Aorta (tissue), 5 donors: ENCODE data around the gene MEIS1. TPM values are rescaled to one million over a fixed set of nuclear protein-coding genes. Genes with fewer than 3 reads are reported as not detected.

Experiments used
- ATAC-seq: fragments of 200-7000 bp; cut with Tn5 transposase; one replicate; pipeline ENCODE4 v1.9.1; 2022; ENCODE audit warnings: moderate library complexity; ENCODE audit not compliant: low FRiP score
- DNase-seq, 2 donors: peaks; one replicate each; pipeline ENCODE4 v3.0.0-alpha.2; 2020
- H3K27ac ChIP-seq, 2 donors: one replicate each; pipeline ENCODE4 v1.5.1; 2013; ENCODE audit warnings: low read length in 2 of 2, mild to moderate bottlenecking in 2 of 2, moderate library complexity in 2 of 2, control low read depth in 1 of 2, inconsistent platforms in 1 of 2, low read depth in 1 of 2
- H3K27me3 ChIP-seq, 2 donors: one replicate each; pipeline ENCODE4 v1.6.1; 2013; ENCODE audit warnings: control low read depth in 1 of 2, low read length in 1 of 2, mild to moderate bottlenecking in 1 of 2, moderate library complexity in 1 of 2; ENCODE audit not compliant: insufficient read depth in 2 of 2, control insufficient read depth in 1 of 2
- H3K36me3 ChIP-seq, 2 donors: one replicate each; pipeline ENCODE4 v1.6.1; 2013; ENCODE audit warnings: control low read depth in 1 of 2, low read length in 1 of 2, mild to moderate bottlenecking in 1 of 2; ENCODE audit not compliant: insufficient read depth in 2 of 2, control insufficient read depth in 1 of 2
- H3K4me1 ChIP-seq, 2 donors: one replicate each; pipeline ENCODE4 v1.6.1; 2013; ENCODE audit warnings: low read length in 2 of 2, control low read depth in 1 of 2, mild to moderate bottlenecking in 1 of 2, moderate library complexity in 1 of 2; ENCODE audit not compliant: insufficient read depth in 2 of 2, control insufficient read depth in 1 of 2
- H3K4me3 ChIP-seq, 2 donors: one replicate each; pipeline ENCODE4 v1.5.1; 2013; ENCODE audit warnings: low read length in 2 of 2, control low read depth in 1 of 2, mild to moderate bottlenecking in 1 of 2
- H3K9me3 ChIP-seq: one replicate; pipeline ENCODE4 v1.6.1; 2013; ENCODE audit warnings: mild to moderate bottlenecking, low read length; ENCODE audit not compliant: control insufficient read depth
- WGBS, 2 donors: extraction: QIAGEN DNeasy Blood & Tissue Kit; methylation state at CpG; one replicate each; pipeline ENCODE4 v1.1.7; 2013; 5-methylcytosine and 5-hydroxymethylcytosine counted together
- intact Hi-C, 2 donors: fragments of 100-400 bp; cut with DNase I; formaldehyde crosslinking; loops; one replicate each; pipeline versions ENCODE4 v1.14.2 to v1.15.0; 2022
- polyA plus RNA-seq, 2 donors: library from polyadenylated mRNA; stranded (reverse); fragments of 200-250 nt; gene quantifications; one replicate each; pipeline ENCODE4 v1.2.3, GENCODE V29; 2013
- total RNA-seq, 2 donors: library from RNA; stranded (reverse); fragmentation: NEBNext Ultra II Directional; extraction: Animal tissue kit (Norgen Biotek cat#: 25700); gene quantifications; one replicate each; pipeline ENCODE4 v1.2.1, GENCODE V29; 2021
- donor health status: healthy with polysubstance abuse.
- donor health status: Bipolar disorder and iron deficiency.
- donor health status: DM: no; HTN: no; CAD: no.
- donor health status: DM: no; HTN: no; CAD: no.
- donor health status: DM: yes; HTN: yes; CAD: no.

Gene MEIS1
- total and polyA plus RNA-seq, 4 donors, result 7.6 to 76.6 (median 33.5) TPM

DNA sequence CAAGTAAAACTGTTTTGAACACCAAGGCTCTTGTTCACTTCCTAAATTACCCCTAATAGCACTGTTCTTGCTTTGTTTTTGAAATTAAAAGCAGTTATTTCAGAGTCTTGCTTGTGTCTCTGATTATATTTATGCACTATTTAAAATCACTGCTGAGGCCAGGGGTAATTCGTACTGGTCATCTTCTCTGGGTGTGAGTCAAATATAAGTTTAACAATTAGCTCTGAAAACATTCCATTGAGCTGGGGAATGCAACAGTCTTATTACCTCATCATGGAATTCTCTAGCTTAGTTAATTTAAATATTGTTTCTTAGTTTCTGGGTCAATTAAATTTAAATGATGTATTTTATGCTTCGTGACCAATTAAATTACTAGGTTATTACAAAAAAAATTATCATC, 135.0 kb downstream of the MEIS1 start:
- Histone ChIP-seq H3K36me3 (peaks cover 0 to 2% of the 10 kb centered on the region in 2 donors), H3K9me3 (no peaks in the 10 kb centered on the region), H3K27ac (no peak overlapping the region), H3K27me3 (no peaks in the 10 kb centered on the region), H3K4me3 (no peak overlapping the region), H3K4me1 (no peaks in the 10 kb centered on the region)
- ATAC-seq (no peak), DNase-seq (no peak)
- intact Hi-C loops, result loop anchor here (5.0 to 10.0 kb wide), 4 partner anchors 73 to 1465 kb away; no protein-coding TSS in a partner anchor
- 55 to 56% methylated on average over 2 of the region's 2 CpGs for WGBS, 2 donors

DNA sequence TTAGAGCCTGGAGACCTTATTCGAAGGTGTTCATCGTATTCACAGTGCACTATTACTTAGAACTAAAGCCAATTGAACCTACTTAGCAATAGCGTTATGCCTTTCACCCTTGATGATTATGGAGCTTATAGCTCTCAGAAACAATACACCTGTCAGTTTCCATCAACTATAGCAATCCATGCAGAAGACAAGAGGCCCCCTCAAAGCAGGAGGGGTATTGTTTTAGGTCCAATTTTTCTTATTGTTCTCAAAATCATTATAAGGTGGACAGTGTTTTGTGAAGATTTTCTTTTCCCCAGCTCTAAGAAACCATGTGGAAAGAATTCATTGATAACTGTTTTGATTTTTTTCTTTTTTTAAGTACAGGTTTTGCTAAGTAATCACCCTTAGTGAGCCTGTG, 135.5 kb downstream of the MEIS1 start:
- DNase-seq (no peak), ATAC-seq (no peak)
- no peaks in the 10 kb centered on the region for H3K9me3 ChIP-seq
- H3K36me3 ChIP-seq, result peaks cover 0 to 2% of the 10 kb centered on the region in 2 donors
- H3K27me3 ChIP-seq, result no peaks in the 10 kb centered on the region
- H3K4me1 ChIP-seq, result no peaks in the 10 kb centered on the region
- intact Hi-C loops, result loop anchor here (5.0 to 10.0 kb wide), 4 partner anchors 73 to 1464 kb away; no protein-coding TSS in a partner anchor
- WGBS, 2 donors, result 86 to 88% methylated on average over 3 of the region's 3 CpGs
- no peak overlapping the region for H3K4me3 ChIP-seq
- H3K27ac ChIP-seq, result no peak overlapping the region

DNA sequence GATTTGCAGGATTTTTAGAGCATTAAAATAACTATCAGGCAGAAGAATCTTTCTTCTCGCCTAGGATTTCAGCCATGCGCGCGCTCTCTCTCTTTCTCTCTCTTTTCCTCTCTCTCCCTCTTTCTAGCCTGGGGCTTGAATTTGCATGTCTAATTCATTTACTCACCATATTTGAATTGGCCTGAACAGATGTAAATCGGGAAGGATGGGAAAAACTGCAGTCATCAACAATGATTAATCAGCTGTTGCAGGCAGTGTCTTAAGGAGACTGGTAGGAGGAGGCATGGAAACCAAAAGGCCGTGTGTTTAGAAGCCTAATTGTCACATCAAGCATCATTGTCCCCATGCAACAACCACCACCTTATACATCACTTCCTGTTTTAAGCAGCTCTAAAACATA, 137.0 kb downstream of the MEIS1 start:
- 76 to 80% methylated on average over 6 of the region's 6 CpGs for WGBS, 2 donors
- ATAC-seq (no peak), DNase-seq (no peak)
- Histone ChIP-seq H3K27me3 (no peaks in the 10 kb centered on the region), H3K9me3 (no peaks in the 10 kb centered on the region), H3K27ac (no peak overlapping the region), H3K4me1 (no peaks in the 10 kb centered on the region), H3K4me3 (no peak overlapping the region), H3K36me3 (peaks cover 0 to 2% of the 10 kb centered on the region in 2 donors)
- intact Hi-C loops, result loop anchor here (5.0 to 10.0 kb wide), 4 partner anchors 75 to 1463 kb away; no protein-coding TSS in a partner anchor

DNA sequence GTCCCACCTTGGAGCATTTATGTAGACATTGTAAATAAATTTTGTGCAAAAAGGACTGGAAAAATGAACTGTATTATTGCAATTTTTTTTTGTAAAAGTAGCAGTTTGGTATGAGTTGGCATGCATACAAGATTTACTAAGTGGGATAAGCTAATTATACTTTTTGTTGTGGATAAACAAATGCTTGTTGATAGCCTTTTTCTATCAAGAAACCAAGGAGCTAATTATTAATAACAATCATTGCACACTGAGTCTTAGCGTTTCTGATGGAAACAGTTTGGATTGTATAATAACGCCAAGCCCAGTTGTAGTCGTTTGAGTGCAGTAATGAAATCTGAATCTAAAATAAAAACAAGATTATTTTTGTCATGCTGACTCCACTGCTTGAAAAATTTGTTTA, 137.5 kb downstream of the MEIS1 start:
- Histone ChIP-seq H3K4me3 (no peak overlapping the region), H3K4me1 (no peaks in the 10 kb centered on the region), H3K36me3 (peaks cover 0 to 2% of the 10 kb centered on the region in 2 donors), H3K27me3 (no peaks in the 10 kb centered on the region), H3K27ac (no peak overlapping the region), H3K9me3 (no peaks in the 10 kb centered on the region)
- DNase-seq (no peak), ATAC-seq (no peak)
- 62 to 69% methylated on average over 3 of the region's 3 CpGs for WGBS, 2 donors
- intact Hi-C loops, result loop anchor here (5.0 to 10.0 kb wide), 4 partner anchors 75 to 1462 kb away; no protein-coding TSS in a partner anchor

DNA sequence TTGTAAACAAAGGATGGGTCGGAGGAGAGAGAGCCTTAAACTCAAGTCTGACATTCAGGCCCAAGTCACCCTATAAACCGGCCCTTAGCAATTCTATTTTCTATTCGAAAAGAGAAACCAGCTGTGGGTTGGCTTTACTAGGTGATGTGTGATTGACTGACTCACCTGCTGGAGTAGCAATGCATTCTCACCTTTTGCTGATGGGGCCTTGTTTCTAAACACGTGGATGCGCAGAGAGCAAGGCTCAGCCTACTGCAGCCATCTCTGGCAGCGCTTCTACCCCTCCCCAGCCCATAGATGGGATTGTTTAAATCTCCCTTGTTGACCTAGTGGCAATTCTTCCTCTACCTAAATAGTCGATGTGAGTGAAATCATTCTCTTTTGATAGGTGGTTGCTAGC, 138.5 kb downstream of the MEIS1 start:
- intact Hi-C loops, result loop anchor here (5.0 to 10.0 kb wide), 4 partner anchors 76 to 1461 kb away; no protein-coding TSS in a partner anchor
- Histone ChIP-seq H3K4me3 (no peak overlapping the region), H3K36me3 (peaks cover 0 to 2% of the 10 kb centered on the region in 2 donors), H3K27ac (no peak overlapping the region), H3K9me3 (no peaks in the 10 kb centered on the region), H3K4me1 (no peaks in the 10 kb centered on the region), H3K27me3 (no peaks in the 10 kb centered on the region)
- ATAC-seq (no peak), DNase-seq (no peak)
- WGBS, 2 donors, result 69 to 71% methylated on average over 7 of the region's 7 CpGs

DNA sequence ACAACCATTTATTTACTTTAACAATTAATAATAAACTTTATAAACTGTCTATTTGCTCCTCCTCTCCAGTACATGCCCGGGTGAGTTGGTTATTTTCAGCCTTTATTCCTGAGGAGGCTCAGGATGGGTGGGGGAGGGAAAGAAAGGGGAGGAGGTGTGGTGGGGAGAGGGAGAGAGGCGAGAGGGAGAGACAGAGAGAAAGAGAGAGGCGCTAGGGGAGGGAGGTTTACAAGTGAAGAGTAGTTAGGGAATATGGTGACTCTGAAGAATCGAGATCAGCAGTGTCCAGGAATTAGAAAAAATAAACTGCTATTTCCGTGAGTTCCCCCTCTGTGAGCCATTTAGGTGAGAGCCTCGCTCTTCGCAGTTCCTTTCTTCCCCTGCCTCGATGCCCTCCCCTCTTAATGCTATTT, 138.9 kb downstream of the MEIS1 start:
- ATAC-seq, result no peak
- no peaks in the 10 kb centered on the region for H3K27me3 ChIP-seq

DNA sequence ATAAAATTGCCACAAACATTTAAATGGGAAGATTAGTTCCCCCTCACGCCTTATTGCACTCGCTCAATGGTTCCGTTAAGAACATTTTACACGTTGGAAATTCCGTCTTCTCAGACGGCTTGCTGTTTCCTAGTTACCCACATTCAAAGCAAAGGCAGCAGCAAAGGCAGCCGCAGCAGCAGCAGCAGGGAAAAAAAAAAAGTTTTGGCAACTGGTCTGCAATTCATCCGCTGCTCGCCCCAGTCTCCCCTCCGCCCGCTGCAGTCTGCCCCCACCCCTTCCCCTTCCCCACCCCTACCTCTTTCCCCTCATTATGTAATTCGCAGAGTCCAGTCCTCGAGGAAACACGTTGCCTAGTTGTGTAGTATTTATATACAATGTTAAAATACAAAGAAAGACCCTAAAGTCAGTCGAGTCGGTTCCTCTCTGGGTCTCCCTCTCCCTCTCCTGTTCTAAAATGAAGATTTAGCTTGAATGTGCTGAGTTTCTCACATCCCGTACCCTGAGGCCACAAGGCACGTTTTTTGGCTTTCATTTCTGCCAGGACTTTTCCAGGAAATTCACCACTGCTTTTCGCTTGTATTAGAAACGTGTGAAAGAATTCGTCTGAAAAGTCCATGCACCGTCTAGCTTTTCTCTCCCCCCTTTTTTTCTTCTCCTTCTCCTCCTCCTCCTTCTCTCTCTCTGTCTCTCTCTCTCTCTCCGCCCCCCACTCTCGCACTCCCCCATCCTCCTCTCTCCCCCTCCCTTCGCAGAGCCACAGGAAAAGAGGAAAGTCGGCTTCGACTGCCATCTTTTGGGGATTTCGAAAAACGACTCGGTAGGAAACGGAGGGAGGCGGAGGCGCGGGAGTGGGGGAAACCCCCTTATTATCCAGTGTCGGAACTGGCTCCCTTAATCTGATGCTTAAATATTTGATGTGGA, 140.0 kb downstream of the MEIS1 start:
- Histone ChIP-seq H3K27me3 (no peaks in the 10 kb centered on the region), H3K4me3 (peak overlapping the region; percentile 50 to 71), H3K4me1 (no peaks in the 10 kb centered on the region), H3K36me3 (peaks cover 0 to 2% of the 10 kb centered on the region in 2 donors), H3K27ac (peak overlapping the region; percentile 61 to 94), H3K9me3 (no peaks in the 10 kb centered on the region)
- peak; percentile 82 to 85 for DNase-seq
- 0 to 1% methylated on average over 32 to 35 of the region's 35 CpGs for WGBS, 2 donors
- peak; percentile 80 for ATAC-seq
- intact Hi-C loops, result loop anchor here (1.0 to 10.0 kb wide), 9 partner anchors 78 to 1460 kb away; no protein-coding TSS in a partner anchor

More for the DNA sequence above, 138.9 kb downstream of the MEIS1 start:
- no peaks in the 10 kb centered on the region for H3K4me1 ChIP-seq
- DNase-seq, result no peak
- H3K27ac ChIP-seq, result no peak overlapping the region
- intact Hi-C loops, result loop anchor here (2.0 to 10.0 kb wide), 5 partner anchors 77 to 1461 kb away; no protein-coding TSS in a partner anchor
- peaks cover 0 to 2% of the 10 kb centered on the region in 2 donors for H3K36me3 ChIP-seq
- 11% methylated on average over 8 of the region's 8 CpGs for WGBS, 2 donors
- H3K9me3 ChIP-seq, result no peaks in the 10 kb centered on the region
- H3K4me3 ChIP-seq, result no peak overlapping the region

DNA sequence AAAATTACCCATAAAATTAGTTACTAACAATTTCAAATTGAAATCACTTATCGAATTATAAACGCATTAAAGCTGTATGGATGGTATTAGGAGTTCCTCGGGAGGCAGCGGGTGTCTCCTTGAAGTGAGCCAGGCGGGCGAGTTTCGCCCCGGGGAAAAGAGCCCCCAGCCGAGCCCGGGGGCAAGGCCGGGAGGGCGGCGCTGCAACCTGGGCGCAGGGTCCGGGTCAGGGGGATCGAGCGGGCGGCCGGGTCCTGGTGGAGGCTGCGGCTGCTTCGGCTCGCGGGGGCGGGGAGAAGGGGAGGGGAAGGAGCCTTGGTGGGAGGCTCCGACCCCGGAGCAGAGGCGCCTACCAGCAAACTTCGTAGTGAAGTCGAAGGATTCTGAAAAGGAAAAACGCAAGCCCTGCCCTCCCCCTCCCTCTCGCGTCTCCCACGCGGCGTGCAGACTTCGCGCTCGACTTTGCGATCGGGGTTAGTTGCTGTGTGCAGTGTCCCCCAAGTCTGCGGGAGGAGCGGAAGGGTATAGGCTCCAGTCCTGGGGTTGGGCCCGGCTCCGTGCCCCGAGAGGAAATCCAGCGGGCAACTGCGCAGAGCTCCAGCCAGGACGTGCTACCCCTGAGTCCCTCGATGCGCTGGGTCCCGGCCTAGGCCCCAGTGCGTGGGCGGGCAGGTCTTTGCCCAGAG, 140.8 kb downstream of the MEIS1 start:
- Histone ChIP-seq H3K27ac (peak overlapping the region in 1 of 2 donors; percentile 64), H3K4me3 (peak overlapping the region; percentile 46 to 71), H3K27me3 (no peaks in the 10 kb centered on the region), H3K4me1 (no peaks in the 10 kb centered on the region), H3K36me3 (peaks cover 0 to 2% of the 10 kb centered on the region in 2 donors), H3K9me3 (no peaks in the 10 kb centered on the region)
- DNase-seq (peak; percentile 71 to 80), ATAC-seq (peak; percentile 60)
- 0 to 1% methylated on average over 32 to 53 of the region's 53 CpGs for WGBS, 2 donors
- intact Hi-C loops, result loop anchor here (1.0 to 10.0 kb wide), 8 partner anchors 141 to 1459 kb away; no protein-coding TSS in a partner anchor
